Activated B cell treated with CpG ODN at 0.5 μM for 24 hours (primary cell): ENCODE measurements around the gene VPS25. TPM values are rescaled to one million over a fixed set of nuclear protein-coding genes. Genes with fewer than 3 reads are reported as not detected.

Source experiments
- ATAC-seq: fragments of 200-7000 bp; cut with Tn5 transposase; one replicate; pipeline ENCODE4 v1.10.0; 2021; ENCODE audit warnings: low read depth, mild to moderate bottlenecking, moderate library complexity
- CTCF ChIA-PET: fragments of 350-600 bp; sonication (Branson Sonifier 250); formaldehyde crosslinking; loops from one replicate; lab custom pipeline; 2021; ENCODE audit warnings: antibody characterized with exemption; lab: Charles Lee
- POLR2A ChIA-PET: fragments of 350-600 bp; sonication (Branson Sonifier 250); formaldehyde crosslinking; loops from one replicate; lab custom pipeline; 2021; ENCODE audit warnings: antibody characterized with exemption; lab: Charles Lee
- DNase-seq: peaks from one replicate; pipeline ENCODE4 v3.0.0; 2022
- H3K27ac Mint-ChIP-seq: one replicate; pipeline ENCODE4 v1.8.0; 2020; ENCODE audit warnings: mixed read lengths
- H3K27me3 Mint-ChIP-seq: one replicate; pipeline ENCODE4 v1.8.0; 2021; ENCODE audit warnings: mixed read lengths
- H3K36me3 Mint-ChIP-seq: one replicate; pipeline ENCODE4 v1.8.0; 2021; ENCODE audit warnings: low read depth, mixed read lengths
- H3K4me1 Mint-ChIP-seq: one replicate; pipeline ENCODE4 v1.8.0; 2021; ENCODE audit warnings: mixed read lengths
- H3K4me3 Mint-ChIP-seq: one replicate; pipeline ENCODE4 v1.8.0; 2020; ENCODE audit warnings: mild to moderate bottlenecking, mixed read lengths
- H3K9me3 Mint-ChIP-seq: one replicate; pipeline ENCODE4 v1.8.0; 2020; ENCODE audit warnings: mixed read lengths
- intact Hi-C: fragments of 100-400 bp; cut with micrococcal nuclease; formaldehyde crosslinking; loops from one replicate; pipeline ENCODE4 v1.15.1; 2024
- total RNA-seq: library from RNA; stranded (reverse); gene quantifications from 2 replicates; pipeline ENCODE4 v1.2.3, GENCODE V29; 2022
- TF ChIP-seq, protein P1 (sequence below): fragments of 200-600 bp; IDR thresholded peaks from one replicate; pipeline ENCODE4 v1.8.0; 2022; ENCODE audit warnings: antibody characterized with exemption, mild to moderate bottlenecking

VPS25 gene
- total RNA-seq, 1 donor from 2014 or later, result 49.8 TPM

DNA sequence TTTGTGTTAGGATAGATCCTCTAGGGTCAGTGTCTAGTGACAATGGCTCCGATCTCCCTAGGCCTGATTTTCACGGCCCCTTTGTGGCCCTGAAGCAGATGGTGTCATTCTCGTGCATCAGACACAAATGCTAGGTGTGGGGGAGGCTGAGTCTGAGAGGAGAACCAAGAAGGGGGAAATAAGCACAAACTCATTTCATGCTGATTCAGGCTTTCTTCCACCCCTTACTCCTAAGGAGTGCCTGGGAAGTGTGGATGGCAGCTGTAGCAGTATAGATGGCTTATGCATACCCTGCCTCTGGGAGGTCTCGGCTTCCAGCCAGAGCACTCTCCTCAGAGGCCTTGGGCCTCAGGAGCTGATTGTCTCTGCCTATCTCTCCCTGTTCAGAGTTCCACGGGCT is 5.3 kb downstream of the VPS25 start:
- Mint-ChIP-seq H3K27me3 (peaks cover 23% of the 10 kb centered on the region), H3K4me3 (no peak overlapping the region), H3K27ac (no peak overlapping the region), H3K4me1 (peaks cover 34% of the 10 kb centered on the region), H3K9me3 (no peaks in the 10 kb centered on the region), H3K36me3 (peaks cover 51% of the 10 kb centered on the region)
- DNase-seq (no peak), ATAC-seq (no peak)
- TF ChIP-seq, protein P1, sequence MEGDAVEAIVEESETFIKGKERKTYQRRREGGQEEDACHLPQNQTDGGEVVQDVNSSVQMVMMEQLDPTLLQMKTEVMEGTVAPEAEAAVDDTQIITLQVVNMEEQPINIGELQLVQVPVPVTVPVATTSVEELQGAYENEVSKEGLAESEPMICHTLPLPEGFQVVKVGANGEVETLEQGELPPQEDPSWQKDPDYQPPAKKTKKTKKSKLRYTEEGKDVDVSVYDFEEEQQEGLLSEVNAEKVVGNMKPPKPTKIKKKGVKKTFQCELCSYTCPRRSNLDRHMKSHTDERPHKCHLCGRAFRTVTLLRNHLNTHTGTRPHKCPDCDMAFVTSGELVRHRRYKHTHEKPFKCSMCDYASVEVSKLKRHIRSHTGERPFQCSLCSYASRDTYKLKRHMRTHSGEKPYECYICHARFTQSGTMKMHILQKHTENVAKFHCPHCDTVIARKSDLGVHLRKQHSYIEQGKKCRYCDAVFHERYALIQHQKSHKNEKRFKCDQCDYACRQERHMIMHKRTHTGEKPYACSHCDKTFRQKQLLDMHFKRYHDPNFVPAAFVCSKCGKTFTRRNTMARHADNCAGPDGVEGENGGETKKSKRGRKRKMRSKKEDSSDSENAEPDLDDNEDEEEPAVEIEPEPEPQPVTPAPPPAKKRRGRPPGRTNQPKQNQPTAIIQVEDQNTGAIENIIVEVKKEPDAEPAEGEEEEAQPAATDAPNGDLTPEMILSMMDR, result no peak
- intact Hi-C loops, result no loop called here
- CTCF ChIA-PET, result no interaction called here
- POLR2A ChIA-PET, result interaction anchor here (1.0 kb wide), 1 partner anchor 207 kb away, joined by 9 read pairs; no protein-coding TSS in a partner anchor

DNA sequence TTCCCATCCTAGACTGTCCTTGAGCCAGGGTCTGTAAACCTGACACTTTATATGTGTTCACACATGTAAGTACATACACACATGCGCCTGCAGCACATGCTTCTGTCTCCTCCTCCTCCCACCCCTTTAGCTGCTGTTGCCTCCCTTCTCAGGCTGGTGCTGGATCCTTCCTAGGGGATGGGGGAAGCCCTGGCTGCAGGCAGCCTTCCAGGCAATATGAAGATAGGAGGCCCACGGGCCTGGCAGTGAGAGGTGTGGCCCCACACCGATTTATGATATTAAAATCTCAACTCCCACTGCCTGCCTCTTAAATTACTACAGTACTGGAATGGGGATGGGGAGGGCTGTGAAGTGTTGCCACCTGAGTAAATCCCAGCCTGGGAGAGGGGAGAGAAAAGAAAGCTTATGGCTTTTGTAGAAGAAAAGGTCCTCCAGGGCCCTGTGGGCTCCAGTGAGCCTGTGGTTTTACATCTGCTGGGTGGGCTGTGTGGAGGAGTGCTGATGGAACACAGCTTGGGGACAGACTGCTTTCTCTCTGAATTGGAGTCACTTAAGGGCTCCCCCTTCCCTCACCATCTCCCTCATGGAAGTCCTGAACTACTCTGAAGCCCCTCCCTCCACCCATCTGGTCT is 6.2 kb downstream of the VPS25 start:
- H3K9me3 Mint-ChIP-seq, result no peaks in the 10 kb centered on the region
- peaks cover 29% of the 10 kb centered on the region for H3K27me3 Mint-ChIP-seq
- H3K4me3 Mint-ChIP-seq, result no peak overlapping the region
- TF ChIP-seq, protein P1, result no peak
- no peak overlapping the region for H3K27ac Mint-ChIP-seq
- intact Hi-C loops, result no loop called here
- peaks cover 26% of the 10 kb centered on the region for H3K4me1 Mint-ChIP-seq
- DNase-seq (no peak), ATAC-seq (no peak)
- ChIA-PET CTCF (no interaction called here), POLR2A (interaction anchor here (1.3 kb wide), 1 partner anchor 45 kb away, joined by 5 read pairs; the partner anchor contains the start of gene BECN1)
- H3K36me3 Mint-ChIP-seq, result peaks cover 46% of the 10 kb centered on the region

DNA sequence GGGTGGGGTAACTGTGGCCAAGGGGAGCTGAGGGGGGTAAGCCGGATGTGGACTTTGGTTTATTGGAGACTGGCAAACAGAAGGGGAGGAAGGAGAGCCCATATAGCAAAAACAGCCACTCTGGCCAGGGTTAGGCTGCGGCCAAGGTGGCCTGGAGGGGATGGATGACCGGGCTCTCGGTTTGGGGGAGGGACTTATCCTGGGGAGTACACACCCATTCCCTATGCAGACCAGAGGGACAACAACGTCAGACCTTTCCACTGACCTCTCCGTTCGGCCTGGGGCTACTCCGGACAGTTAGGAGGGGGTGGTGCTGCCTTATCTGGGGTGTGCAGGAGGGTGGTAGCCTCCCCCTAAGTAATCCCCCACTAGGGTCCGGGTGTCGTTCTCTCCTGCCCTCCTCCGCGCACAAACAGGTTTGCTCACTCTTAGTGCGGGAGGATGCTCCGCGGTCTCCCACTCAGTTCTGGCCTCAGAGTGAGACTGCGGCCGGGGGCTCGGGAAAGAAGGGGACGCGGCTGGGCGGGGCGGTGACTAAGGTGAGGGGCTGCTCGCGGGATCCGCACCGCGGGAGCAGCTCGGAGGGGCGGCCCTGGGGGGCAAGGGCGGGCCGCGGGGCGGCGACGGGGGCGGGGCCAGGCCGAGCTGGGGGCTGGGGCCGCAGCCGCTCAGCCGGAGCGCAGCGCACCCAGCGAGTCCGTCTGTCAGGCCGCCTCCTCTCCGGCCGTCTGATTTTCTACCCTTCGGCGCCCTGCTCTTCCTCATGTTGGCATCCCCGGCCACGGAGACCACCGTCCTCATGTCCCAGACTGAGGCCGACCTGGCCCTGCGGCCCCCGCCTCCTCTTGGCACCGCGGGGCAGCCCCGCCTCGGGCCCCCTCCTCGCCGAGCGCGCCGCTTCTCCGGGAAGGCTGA is 6.9 kb downstream of the VPS25 start, which contains the start of gene WNK4:
WNK4 (plus strand) TSS at position 675 of the 915 bp plus-strand sequence; CDS start at position 764, 89 bp downstream.
- Mint-ChIP-seq H3K4me1 (peaks cover 27% of the 10 kb centered on the region), H3K27ac (no peak within 1 kb of the TSS), H3K9me3 (no peaks in the 10 kb centered on the region), H3K36me3 (peaks cover 41% of the 10 kb centered on the region), H3K27me3 (peaks cover 34% of the 10 kb centered on the region), H3K4me3 (peak within 1 kb of the TSS; percentile 15)
- TF ChIP-seq, protein P1, result no peak
- intact Hi-C loops, result no loop called here
- ChIA-PET POLR2A (interaction anchor here (1.3 kb wide), 1 partner anchor 44 kb away, joined by 5 read pairs; the partner anchor contains the start of gene BECN1), CTCF (no interaction called here)
- peak; percentile 40 for ATAC-seq
- no peak for DNase-seq

DNA sequence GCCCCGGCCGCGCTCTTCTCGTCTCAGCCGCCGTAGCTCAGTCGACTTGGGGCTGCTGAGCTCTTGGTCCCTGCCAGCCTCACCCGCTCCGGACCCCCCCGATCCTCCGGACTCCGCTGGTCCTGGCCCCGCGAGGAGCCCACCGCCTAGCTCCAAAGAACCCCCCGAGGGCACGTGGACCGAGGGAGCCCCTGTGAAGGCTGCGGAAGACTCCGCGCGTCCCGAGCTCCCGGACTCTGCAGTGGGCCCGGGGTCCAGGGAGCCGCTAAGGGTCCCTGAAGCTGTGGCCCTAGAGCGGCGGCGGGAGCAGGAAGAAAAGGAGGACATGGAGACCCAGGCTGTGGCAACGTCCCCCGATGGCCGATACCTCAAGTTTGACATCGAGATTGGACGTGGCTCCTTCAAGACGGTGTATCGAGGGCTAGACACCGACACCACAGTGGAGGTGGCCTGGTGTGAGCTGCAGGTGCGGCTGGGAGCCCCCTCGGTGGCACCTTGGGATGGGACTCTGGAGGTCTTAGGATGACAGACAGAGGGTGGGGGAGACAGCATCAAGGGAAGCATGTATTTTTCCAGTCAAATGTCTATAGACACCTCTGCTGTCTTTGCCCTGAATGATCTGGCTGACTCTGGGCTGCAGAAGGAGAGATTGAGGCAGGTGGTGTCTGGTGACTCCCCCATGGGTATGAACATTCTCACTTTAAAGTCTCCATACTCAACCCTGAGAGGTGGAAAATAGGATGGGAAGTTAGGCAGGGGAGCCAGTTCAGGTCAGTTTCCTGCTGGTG is 7.8 kb downstream of the VPS25 start:
- intact Hi-C loops, result no loop called here
- Mint-ChIP-seq H3K9me3 (no peaks in the 10 kb centered on the region), H3K36me3 (peaks cover 34% of the 10 kb centered on the region), H3K4me1 (peaks cover 26% of the 10 kb centered on the region), H3K27ac (no peak overlapping the region), H3K27me3 (peaks cover 40% of the 10 kb centered on the region), H3K4me3 (peak overlapping the region; percentile 15)
- TF ChIP-seq, protein P1, result no peak
- DNase-seq (no peak), ATAC-seq (no peak)
- ChIA-PET POLR2A (interaction anchor here (1.3 kb wide), 1 partner anchor 43 kb away, joined by 5 read pairs; the partner anchor contains the start of gene BECN1), CTCF (no interaction called here)
